Transverse colon (tissue), 4 donors: Measurements from ENCODE around the gene LGR6.

Experiments
- POLR2A ChIP-seq: fragments of 450-650 bp; IDR thresholded peaks from one replicate; pipeline ENCODE4 v1.6.1; 2016; ENCODE audit warnings: antibody characterized with exemption, mild to moderate bottlenecking, moderate library complexity
- POLR2AphosphoS5 ChIP-seq, 3 donors: sonication (generic); formaldehyde crosslinking; IDR thresholded peaks; one replicate each; pipeline ENCODE4 v1.6.1; 2016; ENCODE audit warnings: antibody characterized with exemption in 3 of 3
- TF ChIP-seq, protein P1 (sequence below), 5 experiments: fragments of 200-600 bp in 3 of 5; fragments of 450-650 bp in 2 of 5; sonication (generic) in 3 of 5; IDR thresholded peaks; 1 replicate in 2 of 5; 2 replicates in 3 of 5; pipeline ENCODE4 v1.5.1; 2016 to 2017; ENCODE audit warnings: antibody characterized with exemption in 5 of 5, inconsistent platforms in 3 of 5, mild to moderate bottlenecking in 2 of 5, moderate library complexity in 1 of 5

DNA sequence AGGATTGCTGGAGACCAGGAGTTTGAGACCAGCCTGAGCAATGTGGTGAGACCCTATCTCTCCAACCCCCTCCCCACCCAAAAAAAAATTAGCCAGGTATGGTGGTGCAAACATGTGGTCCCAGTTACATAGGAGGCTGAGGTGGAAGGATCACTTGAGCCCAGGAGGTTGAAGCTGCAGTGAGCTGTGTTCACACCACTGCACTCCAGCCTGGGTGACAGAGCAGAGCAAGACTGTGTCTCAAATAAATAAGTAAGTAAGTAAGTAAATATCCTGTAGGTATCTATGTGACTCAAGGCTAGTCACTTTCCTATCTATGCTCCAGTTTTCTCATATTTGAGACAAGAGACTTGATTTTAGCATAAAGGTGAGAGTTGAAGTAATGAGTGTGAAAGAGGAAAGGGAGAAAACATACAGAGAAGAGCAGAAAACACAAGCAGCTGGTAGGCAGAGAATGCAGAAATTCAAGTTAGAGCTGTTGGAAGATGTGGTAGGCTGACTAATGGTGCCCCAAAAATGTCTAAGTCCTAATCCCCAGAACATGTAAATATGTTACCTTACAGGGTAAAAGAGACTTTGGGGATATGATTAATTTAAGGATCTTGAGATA lies 162.4 kb downstream of the LGR6 start:
- TF ChIP-seq, protein P1, sequence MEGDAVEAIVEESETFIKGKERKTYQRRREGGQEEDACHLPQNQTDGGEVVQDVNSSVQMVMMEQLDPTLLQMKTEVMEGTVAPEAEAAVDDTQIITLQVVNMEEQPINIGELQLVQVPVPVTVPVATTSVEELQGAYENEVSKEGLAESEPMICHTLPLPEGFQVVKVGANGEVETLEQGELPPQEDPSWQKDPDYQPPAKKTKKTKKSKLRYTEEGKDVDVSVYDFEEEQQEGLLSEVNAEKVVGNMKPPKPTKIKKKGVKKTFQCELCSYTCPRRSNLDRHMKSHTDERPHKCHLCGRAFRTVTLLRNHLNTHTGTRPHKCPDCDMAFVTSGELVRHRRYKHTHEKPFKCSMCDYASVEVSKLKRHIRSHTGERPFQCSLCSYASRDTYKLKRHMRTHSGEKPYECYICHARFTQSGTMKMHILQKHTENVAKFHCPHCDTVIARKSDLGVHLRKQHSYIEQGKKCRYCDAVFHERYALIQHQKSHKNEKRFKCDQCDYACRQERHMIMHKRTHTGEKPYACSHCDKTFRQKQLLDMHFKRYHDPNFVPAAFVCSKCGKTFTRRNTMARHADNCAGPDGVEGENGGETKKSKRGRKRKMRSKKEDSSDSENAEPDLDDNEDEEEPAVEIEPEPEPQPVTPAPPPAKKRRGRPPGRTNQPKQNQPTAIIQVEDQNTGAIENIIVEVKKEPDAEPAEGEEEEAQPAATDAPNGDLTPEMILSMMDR (IDR thresholded peaks at IDR 0.05), result no peak
- TF ChIP-seq POLR2AphosphoS5 (IDR thresholded peaks at IDR 0.05) (no peak), POLR2A (no peak)
